AG10803 (cell line): Measurements from ENCODE around the gene KCNN4.

Source experiments
- DNase-seq: peaks from one replicate; pipeline ENCODE4 v3.0.0; 2010; ENCODE audit warnings: low read depth
- H3K4me3 ChIP-seq: 2 replicates; pipeline ENCODE4 v1.5.1; 2011; ENCODE audit warnings: mild to moderate bottlenecking, low read length, control low read depth
- CTCF ChIP-seq: conservative IDR thresholded peaks from 2 replicates; pipeline ENCODE4 v1.5.1; 2011; ENCODE audit warnings: mild to moderate bottlenecking, low read length, control low read depth, inconsistent platforms

The KCNN4 gene

GRCh38 chr19:43784241-43784980 is 3.6 kb upstream of the KCNN4 start:
- no peak for TF ChIP-seq CTCF
- DNase-seq: peak; percentile 75
- H3K4me3 ChIP-seq: no peak overlapping the region

- no peak for DNase-seq
- TF ChIP-seq CTCF: no peak
- no peak overlapping the region for H3K4me3 ChIP-seq
Measured at GRCh38 chr19:43783636-43784035, 2.9 kb upstream of the KCNN4 start.

GRCh38 chr19:43782689-43783231 is 2.0 kb upstream of the KCNN4 start:
- no peak for DNase-seq
- no peak for TF ChIP-seq CTCF
- no peak overlapping the region for H3K4me3 ChIP-seq

- no peak overlapping the region for H3K4me3 ChIP-seq
- no peak for DNase-seq
- TF ChIP-seq CTCF: no peak
Measured at GRCh38 chr19:43782311-43782660, 1.5 kb upstream of the KCNN4 start.

GRCh38 chr19:43781630-43782310 is 997 bp upstream of the KCNN4 start:
- DNase-seq: no peak
- H3K4me3 ChIP-seq: no peak overlapping the region
- TF ChIP-seq CTCF: no peak

- no peak for TF ChIP-seq CTCF
- H3K4me3 ChIP-seq: no peak overlapping the region
- no peak for DNase-seq
Measured at GRCh38 chr19:43779820-43780219, 953 bp downstream of the KCNN4 start.
